GM21528 (cell line): ENCODE results near the gene CD79B.
"Not testable (repeated sequence)": the region's sequence is repeated elsewhere in the genome, so short reads cannot be mapped to it uniquely, and the experiment has no call there.

Experiments used
- ATAC-seq: cut with Tn5 transposase; IDR thresholded peaks from one replicate; pipeline ENCODE4 v1.9.1; 2021; ENCODE audit warnings: mild to moderate bottlenecking, moderate library complexity; ENCODE audit not compliant: unreplicated experiment, low FRiP score

Gene CD79B

DNA sequence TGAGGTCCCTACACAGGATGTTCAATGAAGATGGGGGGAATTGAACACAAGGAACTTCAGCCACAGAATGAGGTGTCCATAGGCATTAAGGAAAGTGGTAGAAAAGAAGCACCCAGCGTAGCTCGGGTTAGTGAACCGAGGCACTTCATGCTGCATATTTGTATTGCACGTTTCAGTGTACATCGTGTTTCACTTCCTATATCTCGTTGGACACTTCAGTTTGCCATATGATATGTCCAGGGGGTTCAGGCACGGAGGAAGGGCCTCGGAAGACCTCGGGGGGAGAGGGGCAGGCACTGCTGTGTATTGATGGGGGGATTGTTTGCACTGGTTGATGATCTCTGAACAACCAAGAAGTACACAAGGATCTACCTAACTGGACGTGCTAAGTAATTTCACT lies 16.4 kb downstream of the CD79B start:
- not testable (repeated sequence) for ATAC-seq

DNA sequence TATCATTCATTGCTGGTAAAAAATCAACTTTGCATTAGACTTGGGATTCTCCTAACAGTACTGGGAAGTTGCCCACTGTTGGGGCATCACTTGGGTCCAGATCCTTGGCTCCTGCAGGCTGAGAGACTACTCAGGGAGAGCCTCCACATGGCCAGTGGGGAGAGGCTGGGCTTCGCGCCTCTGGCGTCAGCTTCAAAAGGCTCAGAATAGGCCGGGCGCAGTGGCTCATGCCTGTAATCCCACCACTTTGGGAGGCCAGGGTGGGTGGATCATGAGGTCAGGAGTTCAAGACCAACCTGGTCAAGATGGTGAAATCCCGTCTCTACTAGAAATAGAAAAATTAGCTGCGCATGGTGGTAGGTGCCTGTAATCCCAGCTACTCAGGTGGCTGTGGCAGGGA lies 17.7 kb downstream of the CD79B start:
- ATAC-seq: no peak

DNA sequence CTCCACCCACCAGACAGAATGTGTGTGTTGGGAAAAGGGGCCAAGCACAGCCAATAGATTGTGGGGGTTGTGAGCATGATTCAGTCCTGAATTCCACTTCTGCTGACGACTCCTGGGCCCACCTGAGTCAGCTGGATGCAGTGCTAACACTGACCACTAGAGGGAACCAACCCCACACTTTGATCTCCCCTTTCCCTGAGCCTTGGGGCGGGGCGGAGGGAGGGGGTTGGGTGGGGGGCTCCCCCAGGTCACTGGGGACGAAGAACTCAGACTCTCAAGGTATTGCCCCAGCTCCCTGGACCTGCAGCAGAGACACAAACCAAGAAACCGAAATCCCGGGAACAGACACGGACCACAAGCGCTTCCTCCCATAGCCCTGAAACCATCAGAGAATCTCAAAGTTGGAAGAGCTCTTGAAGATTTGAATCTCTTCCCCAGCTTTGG lies 20.5 kb downstream of the CD79B start:
- no peak for ATAC-seq

DNA sequence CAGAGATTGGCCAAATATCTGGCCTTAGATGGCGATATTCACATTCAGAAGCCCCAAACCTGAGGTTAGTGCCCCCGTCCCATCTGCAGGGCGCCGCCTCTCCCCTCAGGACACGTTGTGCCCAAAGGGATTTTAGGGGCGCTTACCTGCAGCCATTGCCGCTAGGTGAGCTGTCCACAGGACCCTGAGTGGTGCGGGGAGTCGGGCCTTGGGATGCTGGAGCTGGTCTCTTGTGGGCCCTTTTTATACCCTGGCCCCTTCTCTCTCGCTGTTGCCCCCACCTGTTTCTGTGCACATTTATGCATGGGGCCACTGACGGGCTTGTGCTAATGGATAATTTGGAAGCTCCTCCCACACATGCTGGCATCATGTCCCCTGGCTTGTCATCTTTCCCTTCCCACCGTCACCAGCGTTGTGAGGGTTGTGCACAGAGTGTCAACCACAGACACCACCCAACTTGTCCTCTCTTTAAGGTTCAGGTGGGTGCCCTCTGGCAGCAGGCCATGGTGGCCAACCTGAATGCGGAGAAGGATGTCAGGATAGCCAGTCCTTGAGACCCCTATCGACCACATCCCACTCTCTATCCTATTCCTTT lies 21.0 kb downstream of the CD79B start, which contains the start of gene CSHL1:
Gene CSHL1, minus strand, starts transcription at position 218 of the 595 bp plus-strand sequence. Its CDS starts 62 bp downstream, at position 156.
- no peak for ATAC-seq

DNA sequence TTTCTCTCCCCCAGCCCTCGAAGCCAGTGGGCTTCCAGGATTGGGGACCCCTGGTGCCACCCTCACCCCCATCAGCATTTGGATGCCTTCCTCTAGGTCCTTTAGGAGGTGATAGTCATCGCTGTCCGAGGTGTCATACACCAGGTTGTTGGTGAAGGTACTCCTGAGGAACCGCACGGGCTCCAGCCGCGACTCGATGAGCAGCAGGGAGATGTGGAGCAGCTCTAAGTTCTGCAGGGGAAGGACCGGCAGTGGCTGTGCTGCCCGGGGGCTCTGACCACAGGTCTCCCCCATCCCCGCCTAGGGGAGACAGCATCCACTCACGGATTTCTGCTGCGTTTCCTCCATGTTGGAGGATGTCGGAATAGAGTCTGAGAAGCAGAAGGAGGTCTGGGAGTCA lies 22.0 kb downstream of the CD79B start:
- ATAC-seq: no peak

DNA sequence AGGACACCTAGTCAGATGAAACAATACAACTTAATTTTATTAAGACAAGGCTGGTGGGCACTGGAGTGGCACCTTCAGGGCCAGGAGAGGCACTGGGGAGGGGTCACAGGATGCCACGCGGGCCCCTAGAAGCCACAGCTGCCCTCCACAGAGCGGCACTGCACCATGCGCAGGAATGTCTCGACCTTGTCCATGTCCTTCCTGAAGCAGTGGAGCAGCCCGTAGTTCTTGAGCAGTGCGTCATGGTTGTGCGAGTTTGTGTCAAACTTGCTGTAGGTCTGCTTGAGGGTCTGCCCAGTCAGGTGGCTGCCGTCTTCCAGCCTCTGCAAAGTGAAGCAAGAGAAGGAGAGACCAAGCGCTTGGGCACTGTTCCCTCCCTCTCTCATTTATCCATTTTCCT lies 22.5 kb downstream of the CD79B start:
- ATAC-seq: not testable (repeated sequence)

DNA sequence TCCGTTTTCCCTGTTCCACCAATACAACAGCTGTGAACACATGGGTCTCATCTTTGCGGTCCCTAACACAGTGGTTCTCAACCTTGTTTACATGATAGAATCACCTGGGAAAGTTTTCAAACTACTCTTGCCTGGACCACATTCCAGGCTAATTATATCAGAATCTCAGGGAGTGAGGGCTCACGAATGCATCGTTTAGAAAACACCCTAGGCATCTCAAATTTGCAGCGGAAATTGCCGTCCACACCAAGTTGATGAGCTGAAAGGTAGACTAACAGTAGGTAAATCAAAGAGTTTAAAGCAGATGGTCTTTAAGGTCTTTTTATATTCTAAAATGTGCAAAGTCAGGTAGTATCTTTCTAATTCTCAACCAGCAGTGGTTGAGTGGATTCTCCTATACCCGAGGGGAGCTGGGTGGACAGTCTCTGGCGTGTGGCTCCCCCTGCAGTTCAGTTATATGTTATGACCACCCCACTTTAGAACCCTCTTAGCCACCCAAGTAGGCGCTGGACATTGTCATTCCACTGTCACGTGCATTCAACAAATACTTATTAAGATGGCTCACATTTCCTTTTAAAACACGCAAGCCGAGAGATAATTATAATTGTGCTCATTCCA lies 24.9 kb downstream of the CD79B start:
- ATAC-seq: not testable (repeated sequence)

DNA sequence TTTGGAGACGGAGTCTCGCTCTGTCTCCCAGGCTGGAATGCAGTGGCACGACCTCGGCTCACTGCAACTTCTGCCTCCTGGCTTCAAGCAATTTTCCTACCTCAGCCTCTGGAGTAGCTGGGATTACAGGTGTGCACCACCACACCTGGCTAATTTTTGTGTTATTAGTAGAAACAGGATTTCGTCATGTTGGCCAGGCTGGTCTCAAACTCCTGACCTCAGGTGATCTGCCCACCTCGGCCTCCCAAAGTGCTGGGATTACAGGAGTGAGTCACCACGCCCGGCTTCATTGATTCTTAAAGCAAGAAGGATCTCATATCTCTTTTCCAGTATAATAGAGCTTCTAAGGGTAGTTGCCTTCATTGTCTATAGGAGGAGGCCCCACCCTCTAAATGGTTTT lies 27.3 kb downstream of the CD79B start:
- ATAC-seq: not testable (repeated sequence)

DNA sequence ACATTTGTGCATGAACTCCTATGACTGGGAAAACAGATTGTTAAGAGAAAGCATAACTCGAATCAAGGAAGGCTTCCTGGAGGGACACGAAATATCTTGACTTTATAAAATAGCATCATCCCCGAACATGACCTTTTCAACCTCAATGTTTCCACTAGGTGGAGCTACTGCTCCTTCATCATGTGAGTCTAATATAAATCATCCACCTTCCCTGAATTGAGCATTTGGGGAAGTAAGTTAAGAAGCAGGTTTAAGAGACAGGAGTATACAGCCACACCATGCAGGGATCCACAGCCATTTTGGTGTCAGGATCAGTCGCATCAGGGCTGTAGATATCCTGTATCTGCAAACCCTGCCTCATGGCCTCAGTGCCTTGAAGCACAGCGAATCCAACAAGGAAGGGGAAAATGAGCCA lies 28.3 kb downstream of the CD79B start:
- not testable (repeated sequence) for ATAC-seq

DNA sequence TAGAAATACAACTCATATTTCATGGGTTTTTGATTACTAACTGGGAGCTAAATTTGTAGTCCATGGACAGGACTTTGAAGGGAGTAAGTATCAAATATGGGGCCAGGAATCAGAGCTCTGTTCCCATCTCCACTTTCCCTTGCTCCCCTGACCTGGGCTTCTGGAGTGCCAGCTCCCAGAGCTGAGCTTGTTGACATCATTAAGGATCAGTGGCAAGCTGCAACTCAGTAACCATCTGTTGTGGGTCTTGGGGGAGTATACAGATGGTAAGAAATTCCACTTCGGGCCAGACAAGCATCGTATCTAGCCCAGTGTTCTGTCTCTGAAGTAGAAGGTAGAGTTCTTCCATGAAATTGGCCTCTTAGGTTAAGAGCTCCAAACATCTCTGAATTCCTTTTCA lies 30.2 kb downstream of the CD79B start:
- ATAC-seq: not testable (repeated sequence)

DNA sequence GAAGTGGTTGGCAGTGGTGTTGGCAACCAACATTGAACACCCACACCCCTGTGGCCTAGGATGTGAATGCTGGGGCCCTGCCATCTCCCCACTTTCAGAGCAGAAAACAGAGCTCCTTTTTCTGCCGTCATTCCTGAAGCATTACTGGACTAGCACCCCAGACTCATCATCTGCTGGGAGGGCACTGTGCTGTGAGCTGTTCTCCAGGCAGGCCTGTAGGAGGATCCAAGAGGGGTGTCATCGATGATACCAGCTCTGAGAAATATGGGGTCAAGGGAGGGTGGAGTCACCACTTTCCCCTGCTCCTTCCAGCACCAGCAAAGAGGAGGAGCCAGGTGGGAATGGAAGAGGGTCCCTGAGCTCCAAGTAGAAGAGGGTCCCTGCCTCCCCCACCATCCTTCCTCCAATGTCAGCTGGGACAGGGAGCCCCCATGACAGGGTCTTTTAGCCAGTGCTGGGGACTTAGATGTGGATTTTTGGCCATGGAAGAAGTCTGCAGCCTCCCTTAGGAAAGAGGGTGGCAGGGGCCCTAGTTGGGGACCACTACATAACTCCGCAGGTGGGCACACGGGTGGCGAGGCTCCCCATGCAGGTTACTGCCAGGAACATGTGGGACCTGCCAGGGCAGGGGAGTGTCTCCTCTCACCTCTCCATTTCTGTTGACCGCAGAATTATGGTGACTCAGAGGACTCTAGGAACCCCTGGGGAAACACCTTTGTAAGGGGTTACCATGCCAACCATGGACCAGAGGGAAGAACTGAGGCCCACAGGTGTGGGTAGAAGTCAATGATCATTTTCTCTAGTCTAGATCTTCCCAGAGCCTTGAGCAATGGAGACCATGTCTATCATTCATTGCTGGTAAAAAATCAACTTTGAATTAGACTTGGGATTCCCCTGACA lies 33.0 kb downstream of the CD79B start:
- ATAC-seq: not testable (repeated sequence)

DNA sequence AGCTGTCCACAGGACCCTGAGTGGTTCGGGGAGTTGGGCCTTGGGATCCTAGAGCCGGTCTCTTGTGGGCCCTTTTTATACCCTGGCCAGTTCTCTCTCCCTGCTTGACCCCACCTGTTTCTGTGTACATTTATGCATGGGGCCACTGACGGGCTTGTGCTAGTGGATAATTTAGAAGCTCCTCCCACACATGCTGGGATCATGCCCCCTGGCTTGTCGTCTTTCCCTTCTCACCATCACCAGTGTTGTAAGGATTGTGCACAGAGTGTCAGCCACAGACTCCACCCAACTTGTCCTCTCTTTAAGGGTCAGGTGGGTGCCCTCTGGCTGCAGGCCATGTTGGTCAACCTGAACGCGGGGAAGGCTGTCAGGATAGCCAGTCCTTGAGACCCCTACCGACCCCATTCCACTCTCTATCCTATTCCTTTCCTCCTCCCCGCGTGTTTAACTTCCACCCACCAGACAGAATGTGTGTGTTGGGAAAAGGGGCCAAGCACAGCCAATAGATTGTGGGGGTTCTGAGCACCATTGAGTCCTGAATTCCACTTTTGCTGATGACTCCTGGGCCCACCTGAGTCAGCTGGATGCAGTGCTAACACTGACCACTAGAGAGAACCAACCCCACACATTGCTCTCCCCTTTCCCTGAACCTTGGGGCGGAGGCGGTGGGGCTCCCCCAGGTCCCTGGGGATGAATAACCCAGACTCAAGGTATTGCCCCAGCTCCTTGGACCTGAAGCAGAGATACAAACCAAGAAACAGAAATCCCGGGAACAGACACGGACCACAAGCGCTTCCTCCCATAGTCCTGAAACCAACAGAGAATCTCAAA lies 35.4 kb downstream of the CD79B start, which contains the start of gene CSH1:
Gene CSH1, minus strand, starts transcription at position 51 of the 831 bp plus-strand sequence. CDS start 63 bp downstream, outside the sequence.
- not testable (repeated sequence) for ATAC-seq

DNA sequence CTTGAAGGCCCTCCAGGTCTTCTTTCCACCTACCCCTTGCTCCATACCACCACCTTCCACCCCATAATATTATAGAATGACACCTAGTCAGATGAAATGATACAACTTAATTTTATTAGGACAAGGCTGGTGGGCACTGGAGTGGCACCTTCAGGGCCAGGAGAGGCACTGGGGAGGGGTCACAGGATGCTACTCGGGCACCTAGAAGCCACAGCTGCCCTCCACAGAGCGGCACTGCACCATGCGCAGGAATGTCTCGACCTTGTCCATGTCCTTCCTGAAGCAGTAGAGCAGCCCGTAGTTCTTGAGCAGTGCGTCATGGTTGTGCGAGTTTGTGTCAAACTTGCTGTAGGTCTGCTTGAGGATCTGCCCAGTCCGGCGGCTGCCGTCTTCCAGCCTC lies 37.3 kb downstream of the CD79B start:
- not testable (repeated sequence) for ATAC-seq

DNA sequence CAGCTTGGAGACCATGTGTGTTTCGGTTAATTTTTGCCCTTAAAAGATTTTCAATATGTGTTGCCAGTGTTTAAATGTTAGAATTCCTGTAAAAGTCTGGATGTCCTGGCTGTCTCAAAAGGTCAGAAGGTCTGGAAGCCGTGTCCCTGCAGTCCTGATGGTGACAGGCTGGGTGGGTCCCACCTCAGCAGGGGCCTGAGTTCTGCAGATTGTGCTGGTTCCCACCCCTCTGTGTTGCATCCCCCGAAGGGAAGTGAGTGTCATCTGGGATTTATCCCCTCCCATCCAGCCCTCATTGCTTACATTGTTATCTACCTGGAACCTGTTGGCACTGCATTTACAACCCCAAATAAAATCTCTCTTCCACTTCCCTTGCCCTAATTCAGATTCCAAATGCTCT lies 38.1 kb downstream of the CD79B start:
- not testable (repeated sequence) for ATAC-seq

DNA sequence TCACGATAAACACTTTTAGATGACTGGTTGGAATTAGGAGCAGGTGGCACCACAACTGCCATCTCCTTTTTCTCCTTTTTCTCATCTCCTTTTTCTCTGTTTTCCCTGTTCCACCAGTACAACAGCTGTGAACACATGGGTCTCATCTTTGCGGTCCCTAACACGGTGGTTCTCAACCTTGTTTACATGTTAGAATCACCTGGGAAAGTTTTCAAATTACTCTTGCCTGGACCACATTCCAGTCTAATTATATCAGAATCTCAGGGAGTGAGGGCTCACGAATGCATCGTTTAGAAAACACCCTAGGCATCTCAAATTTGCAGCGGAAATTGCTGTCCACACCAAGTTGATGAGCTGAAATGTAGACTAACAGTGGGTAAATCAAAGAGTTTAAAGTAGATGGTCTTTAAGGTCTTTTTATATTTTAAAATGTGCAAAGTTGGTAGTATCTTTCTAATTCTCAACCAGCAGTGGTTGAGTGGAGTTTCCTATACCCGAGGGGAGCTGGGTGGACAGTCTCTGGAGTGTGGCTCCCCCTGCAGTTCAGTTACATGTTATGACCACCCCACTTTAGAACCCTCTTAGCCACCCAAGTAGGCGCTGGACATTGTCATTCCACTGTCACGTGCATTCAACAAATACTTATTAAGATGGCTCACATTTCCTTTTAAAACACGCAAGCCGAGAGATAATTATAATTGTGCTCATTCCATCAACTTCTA lies 39.7 kb downstream of the CD79B start:
- ATAC-seq: not testable (repeated sequence)

DNA sequence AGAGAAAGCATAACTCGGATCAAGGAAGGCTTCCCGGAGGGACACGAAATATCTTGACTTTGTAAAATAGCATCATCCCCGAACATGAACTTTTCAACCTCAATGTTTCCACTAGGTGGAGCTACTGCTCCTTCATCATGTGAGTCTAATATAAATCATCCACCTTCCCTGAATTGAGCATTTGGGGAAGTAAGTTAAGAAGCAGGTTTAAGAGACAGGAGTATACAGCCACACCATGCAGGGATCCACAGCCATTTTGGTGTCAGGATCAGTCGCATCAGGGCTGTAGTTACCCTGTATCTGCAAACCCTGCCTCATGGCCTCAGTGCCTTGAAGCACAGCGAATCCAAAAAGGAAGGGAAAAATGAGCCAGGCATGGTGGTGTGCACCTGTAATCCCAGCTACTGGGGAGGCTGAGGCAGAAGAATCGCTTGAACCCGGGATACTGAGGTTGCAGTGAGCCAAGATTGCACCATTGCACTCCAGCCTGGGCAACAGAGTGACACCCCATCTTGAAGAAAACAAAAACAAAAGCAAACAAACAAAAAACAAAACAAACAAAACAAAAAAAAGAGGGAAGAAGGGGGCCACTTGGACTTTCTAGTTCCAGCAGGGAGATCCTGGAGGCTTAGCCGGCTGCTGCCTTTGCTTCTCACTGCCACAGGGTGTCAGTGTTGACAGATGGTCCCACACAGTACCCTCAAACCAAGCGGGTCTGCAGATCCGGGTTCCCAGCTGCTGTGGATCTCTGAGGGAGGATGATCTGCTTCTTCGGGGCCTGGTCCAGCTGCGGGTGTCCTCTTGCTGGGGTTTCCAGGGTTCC lies 42.9 kb downstream of the CD79B start:
- ATAC-seq: not testable (repeated sequence)

DNA sequence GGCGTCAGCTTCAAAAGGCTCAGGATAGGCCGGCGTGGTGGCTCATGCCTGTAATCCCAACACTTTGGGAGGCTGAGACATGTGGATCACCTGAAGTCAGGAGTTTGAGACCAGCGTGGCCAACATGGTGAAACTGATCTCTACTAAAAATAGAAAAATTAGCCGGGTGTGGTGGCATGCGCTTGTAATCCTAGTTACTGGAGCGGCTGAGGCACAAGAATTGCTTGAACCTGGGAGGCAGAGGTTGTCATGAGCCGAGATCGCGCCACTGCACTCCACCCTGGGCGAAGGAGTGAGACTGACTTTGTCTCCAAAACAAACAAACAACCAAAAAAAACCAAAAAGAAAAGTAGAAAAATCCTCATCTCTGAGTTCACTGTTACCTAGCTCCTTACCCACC lies 47.0 kb downstream of the CD79B start:
- not testable (repeated sequence) for ATAC-seq

DNA sequence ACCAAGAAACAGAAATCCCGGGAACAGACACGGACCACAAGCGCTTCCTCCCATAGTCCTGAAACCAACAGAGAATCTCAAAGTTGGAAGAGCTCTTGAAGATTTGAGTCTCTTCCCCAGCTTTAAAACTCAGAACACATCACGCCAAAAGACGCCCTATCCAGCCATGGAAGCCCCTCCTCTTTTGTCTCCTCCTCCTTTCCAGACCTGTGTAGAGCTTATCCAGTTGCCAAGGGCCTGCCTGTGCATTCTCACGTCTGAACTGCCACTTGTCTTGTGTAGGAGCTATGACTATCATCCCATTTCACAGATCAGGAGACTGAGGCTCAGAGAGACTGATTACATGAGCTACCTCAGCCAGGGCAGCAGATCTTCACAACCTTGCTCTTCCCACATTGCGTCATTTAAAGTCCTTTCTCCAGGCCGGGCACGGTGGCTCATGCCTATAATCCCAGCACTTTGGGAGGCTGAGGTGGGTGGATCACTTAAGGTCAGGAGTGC lies 49.5 kb downstream of the CD79B start:
- not testable (repeated sequence) for ATAC-seq
